ENCODE measurements around the gene PAX8. TPM values are rescaled to one million over a fixed set of nuclear protein-coding genes. Genes with fewer than 3 reads are reported as not detected.

The PAX8 gene
- total and polyA plus RNA-seq, 2 experiments from 2014 or later = 0.16 TPM; not detected in 1

DNA sequence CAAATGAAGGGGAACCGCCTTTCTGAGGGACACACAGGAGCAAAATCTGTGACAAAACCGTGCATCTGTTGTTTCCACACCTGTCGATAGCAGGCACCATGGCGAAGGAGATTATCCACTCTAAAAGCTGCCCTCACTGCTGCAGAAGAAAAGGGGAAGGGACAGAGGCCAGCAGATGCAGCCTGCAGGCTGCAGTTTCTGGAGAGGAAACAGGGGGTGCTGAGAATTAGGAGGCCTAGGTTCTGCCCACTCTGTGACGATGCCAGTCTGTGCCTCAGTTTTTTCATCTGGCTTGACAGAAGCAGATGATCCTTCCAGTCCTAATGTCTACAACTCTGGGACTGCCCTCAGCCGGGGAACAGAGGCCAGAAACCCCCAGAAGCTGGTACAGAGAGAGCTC, 17.7 kb downstream of the PAX8 start:
- Histone ChIP-seq H2AFZ (no peak overlapping the region), H3K27me3 (peaks cover 14% of the 10 kb centered on the region), H3K4me3 (no peak overlapping the region), H3K4me1 (ENCODE audit: insufficient read depth) (no peaks in the 10 kb centered on the region), H3K9me3 (ENCODE audit: low read depth) (no peaks in the 10 kb centered on the region), H3K4me2 (no peak overlapping the region), H4K20me1 (ENCODE audit: insufficient read depth, poor library complexity, severe bottlenecking) (no peaks in the 10 kb centered on the region), H3K27ac (no peak overlapping the region), H3K79me2 (no peaks in the 10 kb centered on the region), H3K36me3 (replicated peaks; ENCODE audit: insufficient read depth, low read depth) (no peaks in the 10 kb centered on the region), H3K9me2 (replicated peaks; ENCODE audit: insufficient read depth) (no peaks in the 10 kb centered on the region)
- no peak for DNase-seq (ENCODE audit: low spot score)
- TF ChIP-seq, protein P1, sequence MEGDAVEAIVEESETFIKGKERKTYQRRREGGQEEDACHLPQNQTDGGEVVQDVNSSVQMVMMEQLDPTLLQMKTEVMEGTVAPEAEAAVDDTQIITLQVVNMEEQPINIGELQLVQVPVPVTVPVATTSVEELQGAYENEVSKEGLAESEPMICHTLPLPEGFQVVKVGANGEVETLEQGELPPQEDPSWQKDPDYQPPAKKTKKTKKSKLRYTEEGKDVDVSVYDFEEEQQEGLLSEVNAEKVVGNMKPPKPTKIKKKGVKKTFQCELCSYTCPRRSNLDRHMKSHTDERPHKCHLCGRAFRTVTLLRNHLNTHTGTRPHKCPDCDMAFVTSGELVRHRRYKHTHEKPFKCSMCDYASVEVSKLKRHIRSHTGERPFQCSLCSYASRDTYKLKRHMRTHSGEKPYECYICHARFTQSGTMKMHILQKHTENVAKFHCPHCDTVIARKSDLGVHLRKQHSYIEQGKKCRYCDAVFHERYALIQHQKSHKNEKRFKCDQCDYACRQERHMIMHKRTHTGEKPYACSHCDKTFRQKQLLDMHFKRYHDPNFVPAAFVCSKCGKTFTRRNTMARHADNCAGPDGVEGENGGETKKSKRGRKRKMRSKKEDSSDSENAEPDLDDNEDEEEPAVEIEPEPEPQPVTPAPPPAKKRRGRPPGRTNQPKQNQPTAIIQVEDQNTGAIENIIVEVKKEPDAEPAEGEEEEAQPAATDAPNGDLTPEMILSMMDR (IDR thresholded peaks at IDR 0.05; ENCODE audit: poor library complexity) = no peak
- TF ChIP-seq EZH2phosphoT487 (IDR thresholded peaks at IDR 0.05; ENCODE audit: low read depth, severe bottlenecking, unreplicated experiment) = no peak
- no peak for TF ChIP-seq EZH2 (IDR thresholded peaks at IDR 0.05; ENCODE audit: borderline replicate concordance)
- WGBS (ENCODE audit: low lambda C conversion rate, missing lambda C conversion rate) = 87% methylated on average over 6 of the region's 6 CpGs

DNA sequence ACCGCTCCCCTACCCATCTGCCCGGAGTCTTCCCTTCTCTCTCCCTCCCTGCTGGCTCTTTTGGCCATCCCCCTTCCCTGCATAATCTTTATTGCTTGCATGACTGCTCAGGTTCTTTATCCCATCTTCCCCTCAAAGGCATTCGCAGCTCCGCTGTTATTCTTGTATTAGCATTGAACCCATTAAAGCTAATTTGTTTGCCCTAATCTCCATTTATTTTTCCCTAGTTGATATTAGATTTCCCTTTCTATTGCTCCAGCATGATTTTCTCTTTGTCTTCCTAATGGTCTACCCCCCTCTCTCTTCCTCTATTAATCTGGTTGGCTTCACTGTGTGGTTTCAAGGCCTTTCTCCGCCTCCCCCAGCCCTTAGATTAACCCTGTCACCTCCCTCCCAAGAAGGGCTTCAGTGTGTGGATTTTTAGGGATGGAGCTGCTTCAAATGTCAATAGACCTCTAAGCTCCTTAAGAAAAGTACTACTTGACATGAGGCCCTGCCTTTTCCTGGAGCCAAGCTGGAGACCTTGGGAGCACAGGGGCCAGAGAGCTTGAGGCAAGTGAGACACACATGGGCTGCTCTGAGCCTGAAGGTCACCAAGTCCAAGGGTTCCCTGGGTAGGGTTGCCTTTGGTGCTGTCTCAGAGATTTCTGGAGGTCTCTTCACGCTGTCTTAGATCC, 20.1 kb downstream of the PAX8 start:
- Histone ChIP-seq H4K20me1 (ENCODE audit: insufficient read depth, poor library complexity, severe bottlenecking) (no peaks in the 10 kb centered on the region), H3K79me2 (no peaks in the 10 kb centered on the region), H2AFZ (no peak overlapping the region), H3K9me3 (ENCODE audit: low read depth) (no peaks in the 10 kb centered on the region), H3K4me2 (no peak overlapping the region), H3K36me3 (replicated peaks; ENCODE audit: insufficient read depth, low read depth) (no peaks in the 10 kb centered on the region), H3K9me2 (replicated peaks; ENCODE audit: insufficient read depth) (no peaks in the 10 kb centered on the region), H3K4me3 (no peak overlapping the region), H3K4me1 (ENCODE audit: insufficient read depth) (no peaks in the 10 kb centered on the region), H3K27ac (no peak overlapping the region), H3K27me3 (peaks cover 11% of the 10 kb centered on the region)
- DNase-seq (ENCODE audit: low spot score) = no peak
- TF ChIP-seq EZH2phosphoT487 (IDR thresholded peaks at IDR 0.05; ENCODE audit: low read depth, severe bottlenecking, unreplicated experiment) (no peak), EZH2 (IDR thresholded peaks at IDR 0.05; ENCODE audit: borderline replicate concordance) (no peak)
- TF ChIP-seq, protein P1 (IDR thresholded peaks at IDR 0.05; ENCODE audit: poor library complexity) = no peak
- 78% methylated on average over 6 of the region's 6 CpGs for WGBS (ENCODE audit: low lambda C conversion rate, missing lambda C conversion rate)

DNA sequence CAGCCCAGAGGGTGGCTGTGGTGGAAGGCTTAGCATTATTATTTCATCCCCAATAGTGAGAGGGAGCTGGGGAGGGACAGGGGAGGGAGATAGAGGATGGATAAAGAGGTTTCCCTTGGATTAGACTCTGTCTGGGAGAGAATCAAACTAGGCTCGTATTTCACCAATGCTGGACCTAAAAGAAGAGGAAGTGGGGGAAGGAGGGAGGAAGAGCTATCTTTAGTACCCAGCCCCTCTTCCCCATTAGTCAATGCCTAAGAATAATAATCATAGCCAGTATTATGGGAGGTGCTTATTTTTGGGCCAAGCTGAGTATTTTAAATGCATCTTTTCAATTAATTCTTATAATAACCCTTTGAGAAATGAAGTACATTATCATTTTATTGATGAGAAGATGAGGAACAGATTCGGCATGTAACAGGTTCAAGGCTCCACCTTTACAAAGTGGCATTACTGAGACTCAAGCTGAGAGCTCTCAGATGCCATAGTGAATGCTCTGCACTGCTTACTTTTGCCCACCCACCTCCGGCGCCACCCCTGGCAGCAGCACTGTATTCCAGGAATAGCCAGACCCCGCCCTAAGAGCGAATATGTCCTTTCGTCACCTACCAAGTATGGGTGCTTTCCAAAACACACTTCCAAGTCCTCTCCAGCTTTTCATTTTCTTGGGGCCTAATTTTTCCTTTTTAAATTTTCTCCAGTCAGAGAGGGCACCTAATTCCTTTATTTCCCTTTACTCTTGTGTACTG, 21.0 kb downstream of the PAX8 start:
- no peaks in the 10 kb centered on the region for H3K36me3 ChIP-seq (replicated peaks; ENCODE audit: insufficient read depth, low read depth)
- H3K4me2 ChIP-seq = no peak overlapping the region
- no peak overlapping the region for H2AFZ ChIP-seq
- no peaks in the 10 kb centered on the region for H3K9me3 ChIP-seq (ENCODE audit: low read depth)
- H3K27ac ChIP-seq = no peak overlapping the region
- H3K79me2 ChIP-seq = no peaks in the 10 kb centered on the region
- no peak overlapping the region for H3K4me3 ChIP-seq
- peaks cover 6% of the 10 kb centered on the region for H3K27me3 ChIP-seq
- no peaks in the 10 kb centered on the region for H4K20me1 ChIP-seq (ENCODE audit: insufficient read depth, poor library complexity, severe bottlenecking)
- H3K4me1 ChIP-seq (ENCODE audit: insufficient read depth) = no peaks in the 10 kb centered on the region
- no peak for DNase-seq (ENCODE audit: low spot score)
- TF ChIP-seq, protein P1 (IDR thresholded peaks at IDR 0.05; ENCODE audit: poor library complexity) = no peak
- TF ChIP-seq EZH2 (IDR thresholded peaks at IDR 0.05; ENCODE audit: borderline replicate concordance) (no peak), EZH2phosphoT487 (IDR thresholded peaks at IDR 0.05; ENCODE audit: low read depth, severe bottlenecking, unreplicated experiment) (no peak)
- 81% methylated on average over 7 of the region's 7 CpGs for WGBS (ENCODE audit: low lambda C conversion rate, missing lambda C conversion rate)
- no peaks in the 10 kb centered on the region for H3K9me2 ChIP-seq (replicated peaks; ENCODE audit: insufficient read depth)

All from hepatocyte (in vitro differentiated cells).